Ascending aorta (tissue), 2 donors: Measurements from ENCODE around the gene TOR1AIP1. TPM values are rescaled to one million over a fixed set of nuclear protein-coding genes. Genes with fewer than 3 reads are reported as not detected.
A peak's percentile ranks its signal among the peaks of the same experiment; 100 is the strongest.
"Not testable (repeated sequence)": the region's sequence is repeated elsewhere in the genome, so short reads cannot be mapped to it uniquely, and the experiment has no call there.

ENCODE experiments used
- DNase-seq, 2 donors: peaks; one replicate each; pipeline ENCODE4 v3.0.0-alpha.2; 2019; ENCODE audit warnings: low spot score in 2 of 2
- H3K27ac ChIP-seq, 2 donors: fragments of 200-600 bp; sonication (generic); one replicate each; pipeline ENCODE4 v1.5.1; 2016 to 2017; ENCODE audit warnings: mild to moderate bottlenecking in 1 of 2
- H3K27me3 ChIP-seq: fragments of 200-600 bp; sonication (generic); one replicate; pipeline ENCODE4 v1.5.1; 2017
- H3K36me3 ChIP-seq, 2 donors: fragments of 200-600 bp; sonication (generic); one replicate each; pipeline ENCODE4 v1.5.1; 2016
- H3K4me1 ChIP-seq, 2 donors: fragments of 200-600 bp; sonication (generic); one replicate each; pipeline ENCODE4 v1.5.1; 2016 to 2017; ENCODE audit warnings: mild to moderate bottlenecking in 1 of 2
- H3K4me3 ChIP-seq, 2 donors: fragments of 200-600 bp; sonication (generic); one replicate each; pipeline ENCODE4 v1.5.1; 2016 to 2017; ENCODE audit warnings: mild to moderate bottlenecking in 1 of 2
- H3K9me3 ChIP-seq, 2 donors: fragments of 200-600 bp; sonication (generic); one replicate each; pipeline ENCODE4 v1.5.1; 2016
- CTCF ChIP-seq, 3 experiments: fragments of 200-600 bp in 2 of 3; fragments of 450-650 bp in 1 of 3; sonication (generic) in 2 of 3; IDR thresholded peaks; one replicate each; pipeline ENCODE4 v1.5.1; 2016 to 2019; ENCODE audit warnings: antibody characterized with exemption in 3 of 3, mild to moderate bottlenecking in 1 of 3, moderate library complexity in 1 of 3
- intact Hi-C: fragments of 100-400 bp; cut with DNase I; formaldehyde crosslinking; loops from one replicate; pipeline ENCODE4 v1.15.1; 2023
- total RNA-seq: library from RNA; depleted of rRNA; stranded (reverse); fragments of >200 nt; gene quantifications from one replicate; pipeline ENCODE4 v1.1.0, GENCODE V29; 2016

The TOR1AIP1 gene
- total RNA-seq, 1 donor from 2014 or later: 46.6 TPM

DNA sequence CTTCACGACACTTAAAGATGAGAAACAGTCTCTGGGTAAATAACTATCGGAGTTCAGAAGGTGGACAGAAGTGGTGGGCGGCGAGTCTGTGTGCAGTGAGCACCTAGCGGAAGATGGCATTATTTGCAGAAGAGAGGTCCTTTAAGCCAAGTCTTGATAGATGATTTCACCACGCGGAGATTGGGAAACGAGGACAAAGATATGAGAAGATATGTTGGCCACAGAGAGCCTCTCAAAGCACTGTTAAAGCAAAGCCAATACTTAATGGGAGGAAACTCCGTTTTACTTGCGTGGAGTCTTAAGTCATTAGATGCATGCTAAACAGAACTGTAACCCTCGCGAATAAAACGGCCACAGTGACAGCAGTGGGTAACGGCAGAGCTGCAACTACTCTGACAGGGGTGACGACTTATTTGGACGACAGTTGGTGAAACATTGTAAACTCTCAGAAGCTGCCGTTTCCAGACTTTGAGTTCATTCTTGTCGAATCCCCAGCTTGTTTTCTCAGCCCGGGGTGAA is 71.9 kb downstream of the TOR1AIP1 start:
- intact Hi-C loops: loop anchor here (1.0 to 10.0 kb wide), 4 partner anchors 15 to 201 kb away; partner anchors contain the start of genes QSOX1 and TOR1AIP1
- peaks cover 0 to 16% of the 10 kb centered on the region in 2 donors for H3K4me1 ChIP-seq
- peak overlapping the region; percentile 81 to 94 for H3K4me3 ChIP-seq
- no peaks in the 10 kb centered on the region for H3K36me3 ChIP-seq
- peak overlapping the region; percentile 92 to 98 for H3K27ac ChIP-seq
- no peaks in the 10 kb centered on the region for H3K9me3 ChIP-seq
- TF ChIP-seq CTCF (IDR thresholded peaks at IDR 0.05): no peak
- H3K27me3 ChIP-seq: no peaks in the 10 kb centered on the region
- DNase-seq: peak in 1 of 2 donors; percentile 77

- Histone ChIP-seq H3K27ac (peak within 1 kb of the TSS; percentile 92 to 98), H3K9me3 (no peaks in the 10 kb centered on the region), H3K4me3 (peak within 1 kb of the TSS; percentile 81 to 94), H3K36me3 (no peaks in the 10 kb centered on the region), H3K4me1 (peaks cover 0 to 16% of the 10 kb centered on the region in 2 donors), H3K27me3 (no peaks in the 10 kb centered on the region)
- no peak for TF ChIP-seq CTCF (IDR thresholded peaks at IDR 0.05)
- DNase-seq: peak; percentile 91 to 99
- intact Hi-C loops: loop anchor here (1.0 to 10.0 kb wide), 4 partner anchors 14 to 200 kb away; partner anchors contain the start of genes QSOX1 and TOR1AIP1
Observed at GRCh38 chr1:179954493-179955286, 72.6 kb downstream of the TOR1AIP1 start, which contains the start of gene CEP350. TSS of gene CEP350 (plus strand) at chr1:179954810. CDS start at chr1:179986182, 31,372 bp downstream.

GRCh38 chr1:179955287-179955680 is 73.2 kb downstream of the TOR1AIP1 start:
- intact Hi-C loops: loop anchor here (2.0 to 10.0 kb wide), 3 partner anchors 14 to 200 kb away; partner anchors contain the start of gene QSOX1
- H3K27me3 ChIP-seq: no peaks in the 10 kb centered on the region
- peak overlapping the region; percentile 92 to 98 for H3K27ac ChIP-seq
- H3K4me1 ChIP-seq: peaks cover 0 to 16% of the 10 kb centered on the region in 2 donors
- DNase-seq: no peak
- TF ChIP-seq CTCF (IDR thresholded peaks at IDR 0.05): no peak
- peak overlapping the region; percentile 81 to 94 for H3K4me3 ChIP-seq
- H3K9me3 ChIP-seq: no peaks in the 10 kb centered on the region
- no peaks in the 10 kb centered on the region for H3K36me3 ChIP-seq

- Histone ChIP-seq H3K4me1 (peaks cover 0 to 16% of the 10 kb centered on the region in 2 donors), H3K4me3 (peak overlapping the region; percentile 81 to 94), H3K9me3 (no peaks in the 10 kb centered on the region), H3K27ac (peak overlapping the region; percentile 92 to 98), H3K36me3 (no peaks in the 10 kb centered on the region), H3K27me3 (no peaks in the 10 kb centered on the region)
- intact Hi-C loops: loop anchor here (2.0 to 10.0 kb wide), 3 partner anchors 13 to 199 kb away; partner anchors contain the start of gene QSOX1
- no peak for DNase-seq
- TF ChIP-seq CTCF (IDR thresholded peaks at IDR 0.05): no peak
Observed at GRCh38 chr1:179955731-179956130, 73.6 kb downstream of the TOR1AIP1 start.

DNA sequence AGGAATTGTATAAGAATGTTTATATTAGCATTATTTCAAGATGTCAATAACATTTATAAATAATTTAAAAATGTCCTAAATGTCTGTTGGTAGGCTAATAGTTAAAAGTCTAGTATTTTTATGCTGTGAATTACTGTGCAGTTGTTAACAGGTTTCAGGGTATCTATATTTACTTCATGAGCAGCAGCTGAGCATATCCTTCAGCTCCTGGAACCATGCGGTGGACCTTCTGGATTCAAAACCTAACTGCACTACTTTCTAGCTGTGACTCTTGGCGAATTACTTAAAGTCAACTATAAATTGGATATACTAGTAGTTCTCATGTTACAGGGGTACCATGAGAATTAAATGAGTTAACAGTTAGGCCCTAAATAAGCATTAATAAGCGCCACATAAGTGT is 76.3 kb downstream of the TOR1AIP1 start:
- Histone ChIP-seq H3K9me3 (no peaks in the 10 kb centered on the region), H3K27ac (no peak overlapping the region), H3K4me3 (no peak overlapping the region), H3K36me3 (peaks cover 0 to 4% of the 10 kb centered on the region in 2 donors), H3K4me1 (peaks cover 0 to 14% of the 10 kb centered on the region in 2 donors), H3K27me3 (no peaks in the 10 kb centered on the region)
- TF ChIP-seq CTCF (IDR thresholded peaks at IDR 0.05): no peak
- intact Hi-C loops: loop anchor here (10.0 kb wide), 1 partner anchor 196 kb away; the partner anchor contains the start of gene QSOX1
- no peak for DNase-seq

GRCh38 chr1:179962168-179962567 is 80.1 kb downstream of the TOR1AIP1 start:
- H3K27ac ChIP-seq, H3K9me3 ChIP-seq, DNase-seq, intact Hi-C loops, H3K36me3 ChIP-seq, H3K4me3 ChIP-seq, H3K27me3 ChIP-seq: not testable (repeated sequence)
- H3K4me1 ChIP-seq: peaks cover 0 to 11% of the 10 kb centered on the region in 2 donors
